ENCODE results near the gene ILKAP.

DNA sequence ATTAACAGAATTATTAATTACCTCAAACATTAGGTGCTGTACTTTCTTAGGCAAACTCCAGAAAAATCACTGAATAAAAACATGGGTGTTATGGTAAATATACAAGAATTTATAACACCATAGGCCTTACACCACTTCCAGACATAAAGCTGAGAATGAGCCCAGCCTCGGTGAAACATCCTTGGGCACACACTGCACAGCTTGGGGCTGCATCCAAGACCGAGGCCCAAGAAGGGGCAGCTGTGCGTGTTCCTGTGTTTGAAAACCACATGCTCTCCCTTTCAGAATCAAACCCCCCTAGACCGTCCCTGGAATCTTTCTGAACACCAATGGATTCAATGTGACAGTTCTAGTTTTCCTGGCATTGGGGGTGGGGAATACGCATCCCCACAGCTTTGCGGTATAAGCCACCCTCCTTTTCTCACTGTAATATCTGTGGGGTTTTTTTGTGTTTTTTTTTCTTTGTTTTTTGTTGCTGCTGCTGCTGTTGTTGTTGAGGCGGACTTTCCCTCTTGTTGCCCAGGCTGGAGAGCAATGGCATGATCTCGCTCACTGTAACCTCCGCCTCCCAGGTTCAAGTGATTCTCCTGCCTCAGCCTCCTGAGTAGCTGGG is 31.8 kb downstream of the ILKAP start:
- no peak for TF ChIP-seq POLR2A (IDR thresholded peaks at IDR 0.05; ENCODE audit: extremely low read depth, insufficient read length)
- TF ChIP-seq, protein P1, sequence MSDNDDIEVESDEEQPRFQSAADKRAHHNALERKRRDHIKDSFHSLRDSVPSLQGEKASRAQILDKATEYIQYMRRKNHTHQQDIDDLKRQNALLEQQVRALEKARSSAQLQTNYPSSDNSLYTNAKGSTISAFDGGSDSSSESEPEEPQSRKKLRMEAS (IDR thresholded peaks at IDR 0.05; ENCODE audit: low read depth, low read length), result no peak
- TF ChIP-seq, protein P2, sequence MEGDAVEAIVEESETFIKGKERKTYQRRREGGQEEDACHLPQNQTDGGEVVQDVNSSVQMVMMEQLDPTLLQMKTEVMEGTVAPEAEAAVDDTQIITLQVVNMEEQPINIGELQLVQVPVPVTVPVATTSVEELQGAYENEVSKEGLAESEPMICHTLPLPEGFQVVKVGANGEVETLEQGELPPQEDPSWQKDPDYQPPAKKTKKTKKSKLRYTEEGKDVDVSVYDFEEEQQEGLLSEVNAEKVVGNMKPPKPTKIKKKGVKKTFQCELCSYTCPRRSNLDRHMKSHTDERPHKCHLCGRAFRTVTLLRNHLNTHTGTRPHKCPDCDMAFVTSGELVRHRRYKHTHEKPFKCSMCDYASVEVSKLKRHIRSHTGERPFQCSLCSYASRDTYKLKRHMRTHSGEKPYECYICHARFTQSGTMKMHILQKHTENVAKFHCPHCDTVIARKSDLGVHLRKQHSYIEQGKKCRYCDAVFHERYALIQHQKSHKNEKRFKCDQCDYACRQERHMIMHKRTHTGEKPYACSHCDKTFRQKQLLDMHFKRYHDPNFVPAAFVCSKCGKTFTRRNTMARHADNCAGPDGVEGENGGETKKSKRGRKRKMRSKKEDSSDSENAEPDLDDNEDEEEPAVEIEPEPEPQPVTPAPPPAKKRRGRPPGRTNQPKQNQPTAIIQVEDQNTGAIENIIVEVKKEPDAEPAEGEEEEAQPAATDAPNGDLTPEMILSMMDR (IDR thresholded peaks at IDR 0.05; ENCODE audit: low read depth, low read length), result no peak
- no peak for TF ChIP-seq MYC (IDR thresholded peaks at IDR 0.05; ENCODE audit: low read depth, low read length)

Data from NB4 (cell line).